ENCODE data around the gene ETFB. TPM values are rescaled to one million over a fixed set of nuclear protein-coding genes. Genes with fewer than 3 reads are reported as not detected.
A peak's percentile ranks its signal among the peaks of the same experiment; 100 is the strongest.

Gene ETFB
- total and polyA plus RNA-seq, 9 of the 15 experiments (the other 6 are each of a cell fraction or from before 2014, with no cell fraction given) = 18.1 to 143 (median 96.1) TPM

- TF ChIP-seq ARID1B (IDR thresholded peaks at IDR 0.05) (peak; percentile 37; the same call in 1 of the 2 replicates), CREB3 (tag; conservative IDR thresholded peaks at IDR 0.05; ENCODE audit: low read depth) (no peak), PURB (CRISPR knock-in tag; IDR thresholded peaks at IDR 0.05; ENCODE audit: low read depth) (no peak), SIN3B (IDR thresholded peaks at IDR 0.05; ENCODE audit: low read depth) (peak; percentile 81), CEBPG (CRISPR knock-in tag; IDR thresholded peaks at IDR 0.05) (no peak), CEBPG (tag; conservative IDR thresholded peaks at IDR 0.05 in 1 of 2, IDR thresholded peaks at IDR 0.05 in 1 of 2) (no peak), ILF3 (IDR thresholded peaks at IDR 0.05; ENCODE audit: borderline replicate concordance) (no peak), BRD9 (IDR thresholded peaks at IDR 0.05; ENCODE audit: low read depth, partially characterized antibody) (no peak), RBM25 (IDR thresholded peaks at IDR 0.05; ENCODE audit: low read depth, low read length, severe bottlenecking) (peak; percentile 32), ETV6 (IDR thresholded peaks at IDR 0.05; ENCODE audit: borderline replicate concordance in 1 of 2, low read depth in 2 of 2, low read length in 1 of 2) (no peak), ETV6 (CRISPR knock-in tag; IDR thresholded peaks at IDR 0.05; ENCODE audit: borderline replicate concordance) (peak; percentile 67; the same call in 1 of the 2 replicates), DNMT1 (IDR thresholded peaks at IDR 0.05) (no peak), HIVEP1 (CRISPR knock-in tag; IDR thresholded peaks at IDR 0.05) (no peak), PML (IDR thresholded peaks at IDR 0.05; ENCODE audit: low read length) (no peak), MCM5 (IDR thresholded peaks at IDR 0.05; ENCODE audit: low read depth) (no peak), STAG1 (CRISPR knock-in tag; IDR thresholded peaks at IDR 0.05; ENCODE audit: borderline replicate concordance) (peak; percentile 40; the same call in 1 of the 2 replicates), SOX6 (IDR thresholded peaks at IDR 0.05) (peak; percentile 53), SMC3 (conservative IDR thresholded peaks at IDR 0.05; ENCODE audit: insufficient read depth, low read depth, low read length) (0 out of 2 replicates have a peak, but pooled peaks have one; percentile 22), ZNF263 (CRISPR knock-in tag; IDR thresholded peaks at IDR 0.05; ENCODE audit: borderline replicate concordance) (peak; percentile 35; the same call in 1 of the 2 replicates), TCF7 (IDR thresholded peaks at IDR 0.05; ENCODE audit: borderline replicate concordance) (no peak), ZNF311 (CRISPR knock-in tag; IDR thresholded peaks at IDR 0.05) (no peak), RAD21 (CRISPR knock-in tag; conservative IDR thresholded peaks at IDR 0.05 in 1 of 2, IDR thresholded peaks at IDR 0.05 in 1 of 2) (peak in 1 of 2 experiments; percentile 77; a peak in 3 of 4 replicates), U2AF2 (optimal IDR thresholded peaks at IDR 0.05; ENCODE audit: low read depth, low read length) (no peak), ZC3H11A (IDR thresholded peaks at IDR 0.05; ENCODE audit: low read depth, low read length) (no peak), GATA2 (CRISPR knock-in tag; IDR thresholded peaks at IDR 0.05) (no peak), ZNF282 (CRISPR knock-in tag; IDR thresholded peaks at IDR 0.05) (no peak; the same call in 1 of the 2 replicates)
- TF ChIP-seq, protein P1, sequence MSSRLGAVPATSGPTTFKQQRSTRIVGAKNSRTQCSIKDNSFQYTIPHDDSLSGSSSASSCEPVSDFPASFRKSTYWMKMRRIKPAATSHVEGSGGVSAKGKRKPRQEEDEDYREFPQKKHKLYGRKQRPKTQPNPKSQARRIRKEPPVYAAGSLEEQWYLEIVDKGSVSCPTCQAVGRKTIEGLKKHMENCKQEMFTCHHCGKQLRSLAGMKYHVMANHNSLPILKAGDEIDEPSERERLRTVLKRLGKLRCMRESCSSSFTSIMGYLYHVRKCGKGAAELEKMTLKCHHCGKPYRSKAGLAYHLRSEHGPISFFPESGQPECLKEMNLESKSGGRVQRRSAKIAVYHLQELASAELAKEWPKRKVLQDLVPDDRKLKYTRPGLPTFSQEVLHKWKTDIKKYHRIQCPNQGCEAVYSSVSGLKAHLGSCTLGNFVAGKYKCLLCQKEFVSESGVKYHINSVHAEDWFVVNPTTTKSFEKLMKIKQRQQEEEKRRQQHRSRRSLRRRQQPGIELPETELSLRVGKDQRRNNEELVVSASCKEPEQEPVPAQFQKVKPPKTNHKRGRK (tag; IDR thresholded peaks at IDR 0.05) = no peak
These were observed 26.2 kb downstream of the ETFB start (continued) for GRCh38 chr19:51339687-51340656.

Data from K562 (cell line).